ENCODE measurements around the gene FOXRED1. TPM values are rescaled to one million over a fixed set of nuclear protein-coding genes. Genes with fewer than 3 reads are reported as not detected.
A peak's percentile ranks its signal among the peaks of the same experiment; 100 is the strongest.

FOXRED1 gene
- total and polyA plus RNA-seq, 9 of the 15 experiments (the other 6 are each of a cell fraction or from before 2014, with no cell fraction given), result 14.1 to 94.4 (median 53.1) TPM

GRCh38 chr11:126268708-126269579 lies at the start of gene FOXRED1, which contains the start of gene SRPRA (continued):
- TF ChIP-seq ZNF274 (IDR thresholded peaks at IDR 0.05; ENCODE audit: borderline replicate concordance, low read depth, low read length) (no peak), BCL6 (CRISPR knock-in tag; IDR thresholded peaks at IDR 0.05) (no peak), RBFOX2 (IDR thresholded peaks at IDR 0.05; ENCODE audit: low read depth, low read length) (peak; percentile 97), ZKSCAN1 (IDR thresholded peaks at IDR 0.05; ENCODE audit: low read depth, low read length) (no peak), DNMT1 (IDR thresholded peaks at IDR 0.05) (no peak), ZNF174 (CRISPR knock-in tag; IDR thresholded peaks at IDR 0.05) (no peak), PREB (CRISPR knock-in tag; IDR thresholded peaks at IDR 0.05) (peak; percentile 40; the same call in 1 of the 2 replicates), PHF20 (IDR thresholded peaks at IDR 0.05; ENCODE audit: partially characterized antibody) (peak; percentile 91), RUNX1 (IDR thresholded peaks at IDR 0.05; ENCODE audit: low read depth) (no peak), FOXA3 (CRISPR knock-in tag; conservative IDR thresholded peaks at IDR 0.05 in 1 of 2, IDR thresholded peaks at IDR 0.05 in 1 of 2) (no peak), THAP12 (CRISPR knock-in tag; IDR thresholded peaks at IDR 0.05) (peak; percentile 69), ELF2 (CRISPR knock-in tag; IDR thresholded peaks at IDR 0.05) (peak; percentile 88), CBX1 (IDR thresholded peaks at IDR 0.05; ENCODE audit: low read depth) (0 out of 2 replicates have a peak, but pooled peaks have one; percentile 13), ARHGAP35 (IDR thresholded peaks at IDR 0.05; ENCODE audit: partially characterized antibody) (no peak), SRSF9 (IDR thresholded peaks at IDR 0.05; ENCODE audit: borderline replicate concordance, low read depth, low read length) (no peak), TRIM25 (IDR thresholded peaks at IDR 0.05; ENCODE audit: borderline replicate concordance) (no peak), MCM7 (IDR thresholded peaks at IDR 0.05) (no peak), POLR2AphosphoS2 (IDR thresholded peaks at IDR 0.05; ENCODE audit: low read length) (no peak), TBL1XR1 (IDR thresholded peaks at IDR 0.05; ENCODE audit: low read length in 2 of 2) (peak in 1 of 2 experiments; percentile 87; a peak in 2 of 4 replicates), HOMEZ (CRISPR knock-in tag; IDR thresholded peaks at IDR 0.05) (no peak), SREBF2 (CRISPR knock-in tag; IDR thresholded peaks at IDR 0.05) (no peak)

All from K562 (cell line).